OCI-LY7 (cell line): ENCODE data around the gene RNASE3. TPM values are rescaled to one million over a fixed set of nuclear protein-coding genes. Genes with fewer than 3 reads are reported as not detected.
"Not testable (repeated sequence)": the region's sequence is repeated elsewhere in the genome, so short reads cannot be mapped to it uniquely, and the experiment has no call there.

ENCODE experiments used
- BruUV-seq: library from RNA; stranded (reverse); fragments of 400-500 nt; replicated peaks from 2 replicates; lab custom pipeline; 2021; lab: Mats Ljungman, UMichigan
- CTCF ChIA-PET: fragments of 300-600 bp; sonication (Branson Sonifier 250); formaldehyde crosslinking; loops from one replicate; lab custom pipeline; 2022; ENCODE audit warnings: antibody characterized with exemption; ENCODE audit not compliant: unreplicated experiment; lab: Charles Lee
- POLR2A ChIA-PET: fragments of 300-600 bp; sonication (Branson Sonifier 250); formaldehyde crosslinking; loops from one replicate; lab custom pipeline; 2022; ENCODE audit warnings: antibody characterized with exemption; lab: Charles Lee
- DNase-seq: peaks from one replicate; pipeline ENCODE4 v3.0.0-alpha.2; 2015; ENCODE audit warnings: low spot score
- H2AFZ ChIP-seq: fragments of 200-600 bp; sonication (generic), shearing (Covaris generic); 2 replicates; pipeline ENCODE4 v1.6.1; 2014; ENCODE audit warnings: mild to moderate bottlenecking, antibody characterized with exemption, low read length, moderate library complexity
- H3K27ac ChIP-seq: fragments of 200-600 bp; sonication (generic); 2 replicates; pipeline ENCODE4 v1.5.1; 2014; ENCODE audit warnings: mixed run types, low read depth, mild to moderate bottlenecking, moderate library complexity, low read length, inconsistent platforms; ENCODE audit not compliant: poor library complexity, severe bottlenecking
- H3K36me3 ChIP-seq: fragments of 200-600 bp; sonication (generic); 2 replicates; pipeline ENCODE4 v1.6.1; 2014; ENCODE audit warnings: mild to moderate bottlenecking, antibody characterized with exemption, low read length, moderate library complexity, mixed read lengths; ENCODE audit not compliant: insufficient read depth
- H3K4me1 ChIP-seq: fragments of 200-600 bp; sonication (generic); 2 replicates; pipeline ENCODE4 v1.5.1; 2014; ENCODE audit warnings: mild to moderate bottlenecking, low read length; ENCODE audit not compliant: insufficient read depth, poor library complexity, severe bottlenecking
- H3K4me2 ChIP-seq: fragments of 200-600 bp; sonication (generic); 2 replicates; pipeline ENCODE4 v1.6.1; 2014; ENCODE audit warnings: mild to moderate bottlenecking, low read length
- H3K4me3 ChIP-seq: fragments of 200-600 bp; sonication (generic); 2 replicates; pipeline ENCODE4 v1.5.1; 2014; ENCODE audit warnings: mild to moderate bottlenecking, low read depth, low read length; ENCODE audit not compliant: poor library complexity, severe bottlenecking
- H3K79me2 ChIP-seq: fragments of 200-600 bp; sonication (generic); 2 replicates; pipeline ENCODE4 v1.6.1; 2016; ENCODE audit warnings: low read depth, mild to moderate bottlenecking, low read length, moderate library complexity, mixed read lengths; ENCODE audit not compliant: insufficient read depth
- H3K9me2 ChIP-seq: fragments of 200-600 bp; sonication (generic); 2 replicates; pipeline ENCODE4 v1.6.1; 2016; ENCODE audit warnings: mild to moderate bottlenecking, low read length, mixed read lengths; ENCODE audit not compliant: insufficient read depth
- H3K9me3 ChIP-seq: fragments of 200-600 bp; sonication (generic); 2 replicates; pipeline ENCODE4 v1.6.1; 2014; ENCODE audit warnings: mild to moderate bottlenecking, mixed run types, low read length, mixed read lengths
- H4K20me1 ChIP-seq: fragments of 200-600 bp; sonication (generic); 2 replicates; pipeline ENCODE4 v1.6.1; 2014; ENCODE audit warnings: mild to moderate bottlenecking, antibody characterized with exemption, low read length, moderate library complexity, mixed read lengths; ENCODE audit not compliant: insufficient read depth
- EZH2phosphoT487 ChIP-seq: fragments of 200-600 bp; sonication (generic); IDR thresholded peaks from 2 replicates; pipeline ENCODE4 v1.6.1; 2018; ENCODE audit warnings: low read depth, borderline replicate concordance, mild to moderate bottlenecking, mixed run types, antibody characterized with exemption, low read length, moderate library complexity, mixed read lengths
- intact Hi-C: fragments of 100-400 bp; cut with micrococcal nuclease; formaldehyde crosslinking; loops from one replicate; pipeline ENCODE4 v1.10.0; 2022; ENCODE audit not compliant: unreplicated experiment
- total RNA-seq, 2 experiments: library from RNA; depleted of rRNA in 1 of 2; stranded (reverse); fragments of >200 nt in 1 of 2; shearing (Covaris generic) in 1 of 2; gene quantifications; 2 replicates each; pipeline ENCODE4 v1.2.3, GENCODE V29; 2014 to 2022
- TF ChIP-seq, protein P1 (sequence below): fragments of 200-600 bp; sonication (generic); conservative IDR thresholded peaks from 2 replicates; pipeline ENCODE4 v1.5.1; 2014; ENCODE audit warnings: mild to moderate bottlenecking, antibody characterized with exemption, low read length, moderate library complexity, mixed read lengths

The RNASE3 gene
- total RNA-seq, 2 experiments from 2014 or later = not detected

DNA sequence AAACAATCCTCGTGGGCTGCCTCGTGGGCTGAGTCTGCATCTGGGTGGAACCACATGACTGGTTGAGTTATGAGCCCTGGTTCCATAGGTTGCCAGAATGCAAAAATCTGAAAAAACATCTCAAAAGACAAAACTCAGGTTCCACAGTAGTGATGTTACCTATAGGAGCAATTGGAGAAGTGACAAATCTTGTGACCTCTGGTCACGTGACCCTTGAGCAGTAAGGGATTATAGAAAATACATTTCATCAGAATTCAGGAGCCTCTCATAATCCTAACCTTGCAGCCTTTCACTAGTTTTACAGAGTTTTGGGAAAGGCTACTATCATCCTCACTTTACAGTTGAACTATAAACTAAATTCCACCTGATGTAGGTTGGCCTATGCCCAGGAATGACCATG is 12.5 kb upstream of the RNASE3 start:
- Histone ChIP-seq H3K27ac (no peak overlapping the region), H3K4me1 (no peaks in the 10 kb centered on the region), H2AFZ (no peak overlapping the region), H3K9me2 (no peaks in the 10 kb centered on the region), H3K4me2 (no peak overlapping the region), H4K20me1 (no peaks in the 10 kb centered on the region), H3K9me3 (no peaks in the 10 kb centered on the region; the same call in 1 of the 2 replicates), H3K4me3 (no peak overlapping the region), H3K79me2 (no peaks in the 10 kb centered on the region), H3K36me3 (no peaks in the 10 kb centered on the region)
- intact Hi-C loops = no loop called here
- CTCF ChIA-PET = no interaction called here
- DNase-seq = no peak
- no peak for TF ChIP-seq EZH2phosphoT487
- TF ChIP-seq, protein P1, sequence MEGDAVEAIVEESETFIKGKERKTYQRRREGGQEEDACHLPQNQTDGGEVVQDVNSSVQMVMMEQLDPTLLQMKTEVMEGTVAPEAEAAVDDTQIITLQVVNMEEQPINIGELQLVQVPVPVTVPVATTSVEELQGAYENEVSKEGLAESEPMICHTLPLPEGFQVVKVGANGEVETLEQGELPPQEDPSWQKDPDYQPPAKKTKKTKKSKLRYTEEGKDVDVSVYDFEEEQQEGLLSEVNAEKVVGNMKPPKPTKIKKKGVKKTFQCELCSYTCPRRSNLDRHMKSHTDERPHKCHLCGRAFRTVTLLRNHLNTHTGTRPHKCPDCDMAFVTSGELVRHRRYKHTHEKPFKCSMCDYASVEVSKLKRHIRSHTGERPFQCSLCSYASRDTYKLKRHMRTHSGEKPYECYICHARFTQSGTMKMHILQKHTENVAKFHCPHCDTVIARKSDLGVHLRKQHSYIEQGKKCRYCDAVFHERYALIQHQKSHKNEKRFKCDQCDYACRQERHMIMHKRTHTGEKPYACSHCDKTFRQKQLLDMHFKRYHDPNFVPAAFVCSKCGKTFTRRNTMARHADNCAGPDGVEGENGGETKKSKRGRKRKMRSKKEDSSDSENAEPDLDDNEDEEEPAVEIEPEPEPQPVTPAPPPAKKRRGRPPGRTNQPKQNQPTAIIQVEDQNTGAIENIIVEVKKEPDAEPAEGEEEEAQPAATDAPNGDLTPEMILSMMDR = no peak
- POLR2A ChIA-PET = no interaction called here
- no TSS peak for BruUV-seq

DNA sequence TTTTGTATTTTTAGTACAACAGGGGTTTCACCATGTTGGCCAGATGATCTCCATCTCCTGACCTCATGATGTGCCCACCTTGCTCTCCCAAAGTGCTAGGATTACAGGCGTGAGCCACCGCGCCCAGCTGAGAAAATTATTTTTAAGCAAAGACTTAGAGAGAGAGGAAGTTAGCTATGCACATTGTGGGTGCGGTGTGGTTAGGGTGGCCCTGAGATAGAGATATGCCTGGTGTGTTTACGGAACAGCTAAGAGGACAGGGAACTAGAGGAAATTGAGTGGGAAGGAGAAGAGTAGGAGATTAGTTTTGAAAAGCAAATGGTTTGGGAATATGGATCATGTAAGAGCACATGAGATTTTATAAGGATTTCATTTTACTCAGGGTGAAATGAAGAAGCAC is 10.0 kb upstream of the RNASE3 start:
- CTCF ChIA-PET, BruUV-seq, H3K9me3 ChIP-seq, H3K79me2 ChIP-seq, H3K4me3 ChIP-seq, H2AFZ ChIP-seq, intact Hi-C loops, POLR2A ChIA-PET, H3K27ac ChIP-seq, H3K4me1 ChIP-seq, H3K36me3 ChIP-seq, H4K20me1 ChIP-seq, H3K4me2 ChIP-seq, H3K9me2 ChIP-seq, DNase-seq: not testable (repeated sequence)

DNA sequence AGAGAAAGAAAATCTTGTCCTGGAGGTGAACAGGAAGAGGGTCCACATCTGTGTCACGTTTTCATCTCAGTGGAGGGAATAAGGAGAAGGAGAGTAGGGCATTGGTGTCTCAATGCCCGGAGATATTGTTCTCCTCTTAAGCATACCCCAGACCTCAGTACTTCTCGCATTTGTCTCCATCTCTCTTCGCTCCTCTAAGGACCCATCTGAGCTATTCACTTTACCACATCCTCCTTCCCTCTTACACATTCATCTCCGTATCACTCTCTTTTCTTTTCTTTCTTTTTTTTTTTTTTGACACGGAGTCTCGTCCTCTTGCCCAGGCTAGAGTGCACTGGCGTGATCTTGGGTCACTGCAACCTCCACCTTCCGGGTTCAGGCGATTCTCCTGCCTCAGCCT is 8.4 kb upstream of the RNASE3 start:
- H2AFZ ChIP-seq, H4K20me1 ChIP-seq, intact Hi-C loops: not testable (repeated sequence)

DNA sequence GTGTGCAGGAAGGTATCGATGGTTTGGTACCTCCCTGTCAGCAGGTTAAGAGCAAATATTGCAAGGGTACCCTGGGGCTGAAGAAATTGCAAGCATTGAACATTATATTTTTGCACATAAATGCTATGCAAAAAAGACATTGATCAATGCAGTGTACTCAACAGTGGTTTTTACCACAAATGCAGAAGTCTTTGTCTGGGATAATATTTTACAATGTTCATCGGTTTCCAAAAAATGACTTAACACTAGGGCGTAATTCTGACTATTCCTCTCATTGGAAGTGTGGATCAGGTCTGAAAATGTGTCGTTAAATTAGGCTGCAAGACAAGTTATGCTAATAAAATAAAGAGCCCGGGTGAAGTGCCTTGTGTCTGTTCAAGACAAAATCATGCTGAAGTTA is 2.8 kb upstream of the RNASE3 start:
- H3K4me2 ChIP-seq, BruUV-seq, H3K4me3 ChIP-seq, DNase-seq, H4K20me1 ChIP-seq, CTCF ChIA-PET, H3K4me1 ChIP-seq, POLR2A ChIA-PET, H3K9me2 ChIP-seq, H3K79me2 ChIP-seq, intact Hi-C loops, H3K36me3 ChIP-seq, H3K27ac ChIP-seq, H3K9me3 ChIP-seq, H2AFZ ChIP-seq: not testable (repeated sequence)

More for the DNA sequence above, 8.4 kb upstream of the RNASE3 start:
- POLR2A ChIA-PET, H3K79me2 ChIP-seq, H3K4me1 ChIP-seq, H3K9me2 ChIP-seq, H3K4me3 ChIP-seq, H3K36me3 ChIP-seq, H3K27ac ChIP-seq, CTCF ChIA-PET, H3K9me3 ChIP-seq, BruUV-seq, DNase-seq, H3K4me2 ChIP-seq: not testable (repeated sequence)

DNA sequence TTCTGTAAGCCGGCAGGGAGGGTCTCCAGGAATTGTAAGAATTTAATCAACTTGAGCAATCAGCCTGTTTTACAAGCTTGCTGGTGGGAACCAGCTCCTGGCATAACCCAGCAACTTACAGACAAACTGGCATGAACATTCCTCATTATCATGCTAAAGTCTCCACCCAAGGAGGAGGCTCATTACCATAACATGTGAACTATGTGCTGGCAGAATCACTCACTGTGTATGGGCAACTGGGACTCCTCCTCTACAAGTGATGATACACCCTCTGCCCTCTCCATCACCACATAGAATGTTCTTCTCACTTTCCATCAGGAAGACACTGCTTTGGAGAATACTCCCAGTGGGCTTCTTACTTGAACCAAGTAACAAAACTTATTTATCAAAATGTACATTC is 4.1 kb downstream of the RNASE3 start:
- CTCF ChIA-PET, H3K36me3 ChIP-seq, BruUV-seq, H3K9me3 ChIP-seq, H3K27ac ChIP-seq, H4K20me1 ChIP-seq, H3K4me1 ChIP-seq, H3K79me2 ChIP-seq, H3K4me3 ChIP-seq, H2AFZ ChIP-seq, DNase-seq, POLR2A ChIA-PET, intact Hi-C loops, H3K4me2 ChIP-seq, H3K9me2 ChIP-seq: not testable (repeated sequence)
